Neural cell (in vitro differentiated cells): ENCODE results near the gene HAAO. TPM values are rescaled to one million over a fixed set of nuclear protein-coding genes. Genes with fewer than 3 reads are reported as not detected.

Source experiments
- H2AFZ ChIP-seq: fragments of 200-600, 300-800 bp; sonication (generic), shearing (Covaris generic); 2 replicates; pipeline ENCODE4 v1.6.0; 2014; ENCODE audit warnings: low read depth, mild to moderate bottlenecking, antibody characterized with exemption, low read length, moderate library complexity
- H3F3A ChIP-seq: fragments of 200-600 bp; shearing (Covaris generic); 2 replicates; pipeline ENCODE4 v1.6.1; 2016; ENCODE audit warnings: mild to moderate bottlenecking, moderate library complexity, mixed read lengths, antibody characterized with exemption, low read length; ENCODE audit not compliant: insufficient read depth, poor library complexity, severe bottlenecking
- H3K27ac ChIP-seq: fragments of 200-600, 300-800 bp; sonication (generic), shearing (Covaris generic); 2 replicates; pipeline ENCODE4 v1.5.1; 2014; ENCODE audit warnings: mild to moderate bottlenecking, low read length, moderate library complexity
- H3K27me3 ChIP-seq: fragments of 300-800, 200-600 bp; sonication (generic), shearing (Covaris generic); 2 replicates; pipeline ENCODE4 v1.6.0; 2014; ENCODE audit warnings: mild to moderate bottlenecking, low read depth, low read length, moderate library complexity; ENCODE audit not compliant: insufficient read depth
- H3K36me3 ChIP-seq: fragments of 300-800, 200-600 bp; sonication (generic), shearing (Covaris generic); 2 replicates; pipeline ENCODE4 v1.5.1; 2014; ENCODE audit warnings: mild to moderate bottlenecking, antibody characterized with exemption, low read length, moderate library complexity; ENCODE audit not compliant: insufficient read depth
- H3K4me2 ChIP-seq: fragments of 300-800, 200-600 bp; sonication (generic), shearing (Covaris generic); 2 replicates; pipeline ENCODE4 v1.6.0; 2014; ENCODE audit warnings: mild to moderate bottlenecking, low read length
- H3K4me3 ChIP-seq: fragments of 300-800, 200-600 bp; sonication (generic), shearing (Covaris generic); 2 replicates; pipeline ENCODE4 v1.5.1; 2014; ENCODE audit warnings: mild to moderate bottlenecking, low read length, moderate library complexity
- H3K79me2 ChIP-seq: fragments of 200-600 bp; shearing (Covaris generic); replicated peaks from 2 replicates; pipeline ENCODE4 v1.6.0; 2014; ENCODE audit warnings: mild to moderate bottlenecking, low read length, moderate library complexity; ENCODE audit not compliant: insufficient read depth
- H3K9ac ChIP-seq: fragments of 300-800, 200-600 bp; sonication (generic), shearing (Covaris generic); 2 replicates; pipeline ENCODE4 v1.6.1; 2016; ENCODE audit warnings: mild to moderate bottlenecking, low read length, mixed read lengths
- H3K9me2 ChIP-seq: fragments of 200-600 bp; shearing (Covaris generic); 2 replicates; pipeline ENCODE4 v1.6.1; 2016; ENCODE audit warnings: mild to moderate bottlenecking, low read length, mixed read lengths; ENCODE audit not compliant: insufficient read depth
- H3K9me3 ChIP-seq: fragments of 200-600, 300-800 bp; sonication (generic), shearing (Covaris generic); 2 replicates; pipeline ENCODE4 v1.6.1; 2016; ENCODE audit warnings: mild to moderate bottlenecking, mixed run types, low read length, moderate library complexity, mixed read lengths
- H4K20me1 ChIP-seq: fragments of 200-600 bp; shearing (Covaris generic); 2 replicates; pipeline ENCODE4 v1.6.1; 2016; ENCODE audit warnings: mild to moderate bottlenecking, mixed run types; ENCODE audit not compliant: insufficient read depth
- CTCF ChIP-seq: fragments of 450-650 bp; IDR thresholded peaks from 2 replicates; pipeline ENCODE4 v1.5.1; 2014; ENCODE audit warnings: antibody characterized with exemption, mild to moderate bottlenecking, moderate library complexity; ENCODE audit not compliant: poor library complexity, severe bottlenecking
- EP300 ChIP-seq: fragments of 450-650 bp; conservative IDR thresholded peaks from 2 replicates; pipeline ENCODE4 v1.6.1; 2014; ENCODE audit warnings: antibody characterized with exemption, mild to moderate bottlenecking, moderate library complexity; ENCODE audit not compliant: poor library complexity, severe bottlenecking
- EZH2 ChIP-seq: fragments of 200-600, 300-800 bp; shearing (Covaris generic), sonication (generic); IDR thresholded peaks from 2 replicates; pipeline ENCODE4 v1.6.1; 2014; ENCODE audit warnings: antibody characterized with exemption, low read length, borderline replicate concordance, mild to moderate bottlenecking; ENCODE audit not compliant: insufficient read depth, poor library complexity, severe bottlenecking
- MXI1 ChIP-seq: fragments of 450-650 bp; conservative IDR thresholded peaks from 2 replicates; pipeline ENCODE4 v1.6.1; 2014; ENCODE audit warnings: antibody characterized with exemption, mild to moderate bottlenecking; ENCODE audit not compliant: poor library complexity, severe bottlenecking
- POLR2AphosphoS5 ChIP-seq: IDR thresholded peaks from 2 replicates; pipeline ENCODE4 v1.6.1; 2012
- RAD21 ChIP-seq: fragments of 450-650 bp; conservative IDR thresholded peaks from 2 replicates; pipeline ENCODE4 v1.6.1; 2014; ENCODE audit warnings: antibody characterized with exemption, mild to moderate bottlenecking, moderate library complexity
- SMC3 ChIP-seq: fragments of 450-650 bp; conservative IDR thresholded peaks from 2 replicates; pipeline ENCODE4 v1.6.1; 2014; ENCODE audit warnings: antibody characterized with exemption, mild to moderate bottlenecking, moderate library complexity; ENCODE audit not compliant: poor library complexity
- TAF1 ChIP-seq: IDR thresholded peaks from 2 replicates; pipeline ENCODE4 v1.6.1; 2012; ENCODE audit warnings: low read depth
- polyA plus RNA-seq: library from polyadenylated mRNA; depleted of rRNA; stranded (reverse); fragments of >200 nt; gene quantifications from 2 replicates; pipeline ENCODE4 v1.2.3, GENCODE V29; 2014
- TF ChIP-seq, protein P1 (sequence below): IDR thresholded peaks from 2 replicates; pipeline ENCODE4 v1.6.1; 2012; ENCODE audit warnings: borderline replicate concordance

The HAAO gene
- polyA plus RNA-seq, 1 donor from 2014 or later: not detected

DNA sequence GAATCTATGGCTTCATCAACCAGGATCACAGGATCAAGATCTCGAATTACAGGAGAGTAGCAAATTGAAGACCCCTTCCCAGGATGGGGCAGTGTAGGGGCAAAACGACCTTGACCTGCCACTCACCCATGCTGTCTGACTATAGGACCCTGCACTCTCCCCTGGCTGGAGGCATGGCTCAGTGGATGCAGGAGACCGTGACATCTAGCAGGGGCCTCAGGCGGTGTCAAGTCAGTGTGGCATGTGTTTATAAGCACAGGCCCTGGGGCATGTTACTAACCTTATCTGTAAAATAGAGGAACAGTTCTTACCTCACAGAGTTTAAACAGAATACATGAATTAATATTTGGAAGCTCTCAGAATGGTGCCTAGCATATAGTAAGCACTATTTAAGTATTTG, 3.5 kb downstream of the HAAO start:
- no peaks in the 10 kb centered on the region for H4K20me1 ChIP-seq
- no peaks in the 10 kb centered on the region for H3K9me3 ChIP-seq
- no peak overlapping the region for H3K4me2 ChIP-seq
- no peaks in the 10 kb centered on the region for H3K36me3 ChIP-seq
- no peaks in the 10 kb centered on the region for H3F3A ChIP-seq
- H3K4me3 ChIP-seq: no peak overlapping the region
- H3K27ac ChIP-seq: no peak overlapping the region
- no peaks in the 10 kb centered on the region for H3K79me2 ChIP-seq
- H3K9ac ChIP-seq: no peak overlapping the region
- H3K9me2 ChIP-seq: no peaks in the 10 kb centered on the region
- no peak for TF ChIP-seq TAF1
- no peak for TF ChIP-seq RAD21
- TF ChIP-seq EZH2: no peak
- TF ChIP-seq POLR2AphosphoS5: no peak
- no peak for TF ChIP-seq EP300
- no peak for TF ChIP-seq SMC3
- peaks cover 30% of the 10 kb centered on the region for H3K27me3 ChIP-seq
- no peak overlapping the region for H2AFZ ChIP-seq

DNA sequence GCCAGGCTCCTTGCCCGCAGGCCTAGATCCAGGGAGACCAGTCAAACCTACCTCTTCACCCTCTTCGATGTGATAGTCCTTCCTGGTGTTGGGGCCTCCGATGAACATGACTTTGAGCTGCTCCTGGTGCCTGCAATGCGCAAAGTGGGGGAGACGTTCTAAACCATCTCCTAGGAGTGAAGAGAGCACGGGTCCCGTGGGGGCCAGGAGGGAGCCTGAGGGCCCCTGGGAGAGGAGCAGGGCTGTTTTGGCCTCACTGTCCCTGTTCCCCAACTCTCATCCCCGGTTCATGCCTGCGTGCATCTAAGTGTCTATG, 3.9 kb downstream of the HAAO start:
- no peaks in the 10 kb centered on the region for H3F3A ChIP-seq
- no peaks in the 10 kb centered on the region for H3K9me3 ChIP-seq
- H4K20me1 ChIP-seq: no peaks in the 10 kb centered on the region
- TF ChIP-seq EP300: no peak
- TF ChIP-seq MXI1: no peak
- no peak for TF ChIP-seq RAD21
- no peak for TF ChIP-seq TAF1
- no peak for TF ChIP-seq CTCF
- TF ChIP-seq, protein P1, sequence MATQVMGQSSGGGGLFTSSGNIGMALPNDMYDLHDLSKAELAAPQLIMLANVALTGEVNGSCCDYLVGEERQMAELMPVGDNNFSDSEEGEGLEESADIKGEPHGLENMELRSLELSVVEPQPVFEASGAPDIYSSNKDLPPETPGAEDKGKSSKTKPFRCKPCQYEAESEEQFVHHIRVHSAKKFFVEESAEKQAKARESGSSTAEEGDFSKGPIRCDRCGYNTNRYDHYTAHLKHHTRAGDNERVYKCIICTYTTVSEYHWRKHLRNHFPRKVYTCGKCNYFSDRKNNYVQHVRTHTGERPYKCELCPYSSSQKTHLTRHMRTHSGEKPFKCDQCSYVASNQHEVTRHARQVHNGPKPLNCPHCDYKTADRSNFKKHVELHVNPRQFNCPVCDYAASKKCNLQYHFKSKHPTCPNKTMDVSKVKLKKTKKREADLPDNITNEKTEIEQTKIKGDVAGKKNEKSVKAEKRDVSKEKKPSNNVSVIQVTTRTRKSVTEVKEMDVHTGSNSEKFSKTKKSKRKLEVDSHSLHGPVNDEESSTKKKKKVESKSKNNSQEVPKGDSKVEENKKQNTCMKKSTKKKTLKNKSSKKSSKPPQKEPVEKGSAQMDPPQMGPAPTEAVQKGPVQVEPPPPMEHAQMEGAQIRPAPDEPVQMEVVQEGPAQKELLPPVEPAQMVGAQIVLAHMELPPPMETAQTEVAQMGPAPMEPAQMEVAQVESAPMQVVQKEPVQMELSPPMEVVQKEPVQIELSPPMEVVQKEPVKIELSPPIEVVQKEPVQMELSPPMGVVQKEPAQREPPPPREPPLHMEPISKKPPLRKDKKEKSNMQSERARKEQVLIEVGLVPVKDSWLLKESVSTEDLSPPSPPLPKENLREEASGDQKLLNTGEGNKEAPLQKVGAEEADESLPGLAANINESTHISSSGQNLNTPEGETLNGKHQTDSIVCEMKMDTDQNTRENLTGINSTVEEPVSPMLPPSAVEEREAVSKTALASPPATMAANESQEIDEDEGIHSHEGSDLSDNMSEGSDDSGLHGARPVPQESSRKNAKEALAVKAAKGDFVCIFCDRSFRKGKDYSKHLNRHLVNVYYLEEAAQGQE: no peak
- no peak for TF ChIP-seq POLR2AphosphoS5
- no peak for TF ChIP-seq SMC3
- no peak for TF ChIP-seq EZH2
- H3K9me2 ChIP-seq: no peaks in the 10 kb centered on the region
- no peak overlapping the region for H3K9ac ChIP-seq
- H3K79me2 ChIP-seq: no peaks in the 10 kb centered on the region
- no peak overlapping the region for H3K4me3 ChIP-seq
- H3K36me3 ChIP-seq: no peaks in the 10 kb centered on the region
- peaks cover 25% of the 10 kb centered on the region for H3K27me3 ChIP-seq
- H3K27ac ChIP-seq: no peak overlapping the region
- H2AFZ ChIP-seq: no peak overlapping the region
- no peak overlapping the region for H3K4me2 ChIP-seq

- Histone ChIP-seq H3K4me2 (no peak overlapping the region), H3K9me3 (no peaks in the 10 kb centered on the region)
- TF ChIP-seq SMC3 (no peak), POLR2AphosphoS5 (no peak), RAD21 (no peak), MXI1 (no peak), TAF1 (no peak), CTCF (no peak), EP300 (no peak), EZH2 (no peak)
- TF ChIP-seq, protein P1: no peak
These were observed 4.5 kb downstream of the HAAO start for GRCh38 chr2:42787788-42788477.

More at GRCh38 chr2:42787788-42788477, 4.5 kb downstream of the HAAO start:
- Histone ChIP-seq H3K36me3 (no peaks in the 10 kb centered on the region), H3K79me2 (no peaks in the 10 kb centered on the region), H4K20me1 (no peaks in the 10 kb centered on the region), H3K27ac (no peak overlapping the region), H3K4me3 (no peak overlapping the region), H3F3A (no peaks in the 10 kb centered on the region), H3K27me3 (peaks cover 20% of the 10 kb centered on the region), H3K9ac (no peak overlapping the region), H2AFZ (no peak overlapping the region), H3K9me2 (no peaks in the 10 kb centered on the region)
